K562 (cell line): ENCODE measurements around the gene SUPT5H. TPM values are rescaled to one million over a fixed set of nuclear protein-coding genes. Genes with fewer than 3 reads are reported as not detected.
"Not testable (repeated sequence)": the region's sequence is repeated elsewhere in the genome, so short reads cannot be mapped to it uniquely, and the experiment has no call there.

ENCODE experiments used
- CBFA2T2 ChIP-seq: fragments of 450-650 bp; conservative IDR thresholded peaks from 2 replicates; pipeline ENCODE4 v1.6.1; 2017; ENCODE audit warnings: mild to moderate bottlenecking
- GTF2A2 ChIP-seq: IDR thresholded peaks from 2 replicates; pipeline ENCODE4 v1.6.1; 2016; ENCODE audit warnings: mild to moderate bottlenecking, missing genetic modification characterization, missing compliant biosample characterization
- HDAC2 ChIP-seq: fragments of 450-650 bp; IDR thresholded peaks from 2 replicates; pipeline ENCODE4 v1.6.1; 2016; ENCODE audit warnings: mild to moderate bottlenecking
- ZNF134 ChIP-seq: fragments of 250-450 bp; sonication (Bioruptor Pico); conservative IDR thresholded peaks from 2 replicates; pipeline ENCODE4 v1.4.0; 2020
- polyA plus RNA-seq, 8 experiments: library from polyadenylated mRNA; depleted of rRNA in 4 of 8; stranded (reverse) in 5 of 8; unstranded in 3 of 8; fragments of >200 nt; fragmentation: Nextera tagmentation in 2 of 8; fragmentation: Illumina TruSeq in 1 of 8; extraction: Ambion mirVana in 2 of 8; extraction: Trizol in 1 of 8; gene quantifications; 2 replicates each; pipeline versions ENCODE4 v1.2.1 to v1.2.3, GENCODE V29; 2011 to 2014; ENCODE audit warnings: inconsistent platforms in 1 of 8, missing spikeins in 1 of 8
- total RNA-seq, 7 experiments: library from RNA; depleted of rRNA in 6 of 7; stranded (reverse); fragments of >200 nt in 6 of 7; fragmentation: Illumina TruSeq in 2 of 7; extraction: Trizol in 2 of 7; gene quantifications; 2 replicates each; pipeline versions ENCODE4 v1.2.1 to v1.2.3, GENCODE V29; 2011 to 2021; ENCODE audit warnings: low replicate concordance in 1 of 7
- TF ChIP-seq, protein P1 (sequence below): fragments of 450-650 bp; formaldehyde crosslinking; IDR thresholded peaks from 2 replicates; pipeline ENCODE4 v1.4.0; 2020; ENCODE audit warnings: mild to moderate bottlenecking, moderate library complexity
- TF ChIP-seq, protein P2 (sequence below): fragments of 200-800 bp; sonication (Bioruptor generic); IDR thresholded peaks from 2 replicates; pipeline ENCODE4 v1.6.1; 2016; ENCODE audit warnings: missing genetic modification characterization, missing compliant biosample characterization
- TF ChIP-seq, protein P3 (sequence below), 2 experiments: IDR thresholded peaks in 1 of 2; conservative IDR thresholded peaks in 1 of 2; 2 replicates each; pipeline ENCODE4 v1.6.1; 2016; ENCODE audit warnings: low read depth in 2 of 2, mild to moderate bottlenecking in 1 of 2, missing compliant biosample characterization in 1 of 2, missing genetic modification characterization in 1 of 2, moderate library complexity in 1 of 2
- TF ChIP-seq, protein P4 (sequence below), 2 experiments: fragments of 250-450 bp in 1 of 2; fragments of 450-650 bp in 1 of 2; sonication (Bioruptor Pico) in 1 of 2; IDR thresholded peaks; 2 replicates each; pipeline versions ENCODE4 v1.6.1 to v1.8.0; 2016 to 2021; ENCODE audit warnings: mild to moderate bottlenecking in 2 of 2, moderate library complexity in 2 of 2, missing compliant biosample characterization in 1 of 2, missing genetic modification characterization in 1 of 2

SUPT5H gene
- total and polyA plus RNA-seq, 9 of the 15 experiments (the other 6 are each of a cell fraction or from before 2014, with no cell fraction given): 13.3 to 85.9 (median 35.9) TPM

DNA sequence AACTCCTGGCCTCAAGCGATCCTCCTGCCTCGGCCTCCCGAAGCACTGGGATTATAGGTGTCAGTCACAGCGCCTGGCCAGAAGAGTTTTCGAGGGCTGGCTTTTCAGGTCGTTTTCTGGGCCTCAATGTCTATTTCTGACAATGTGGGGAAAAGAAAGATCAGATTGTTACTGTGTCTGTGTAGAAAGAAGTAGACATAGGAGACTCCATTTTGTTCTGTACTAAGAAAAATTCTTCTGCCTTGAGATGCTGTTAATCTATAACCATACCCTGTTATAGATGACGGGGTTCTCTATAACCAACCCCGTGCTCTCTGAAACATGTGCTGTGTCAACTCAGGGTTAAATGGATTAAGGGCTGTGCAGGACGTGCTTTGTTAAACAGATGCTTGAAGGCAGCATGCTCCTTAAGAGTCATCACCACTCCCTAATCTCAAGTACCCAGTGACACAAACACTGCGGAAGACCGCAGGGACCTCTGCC, 34.0 kb downstream of the SUPT5H start (continued):
- TF ChIP-seq, protein P1, sequence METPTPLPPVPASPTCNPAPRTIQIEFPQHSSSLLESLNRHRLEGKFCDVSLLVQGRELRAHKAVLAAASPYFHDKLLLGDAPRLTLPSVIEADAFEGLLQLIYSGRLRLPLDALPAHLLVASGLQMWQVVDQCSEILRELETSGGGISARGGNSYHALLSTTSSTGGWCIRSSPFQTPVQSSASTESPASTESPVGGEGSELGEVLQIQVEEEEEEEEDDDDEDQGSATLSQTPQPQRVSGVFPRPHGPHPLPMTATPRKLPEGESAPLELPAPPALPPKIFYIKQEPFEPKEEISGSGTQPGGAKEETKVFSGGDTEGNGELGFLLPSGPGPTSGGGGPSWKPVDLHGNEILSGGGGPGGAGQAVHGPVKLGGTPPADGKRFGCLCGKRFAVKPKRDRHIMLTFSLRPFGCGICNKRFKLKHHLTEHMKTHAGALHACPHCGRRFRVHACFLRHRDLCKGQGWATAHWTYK (CRISPR knock-in tag): 0 out of 2 replicates have a peak, but pooled peaks have one; percentile 51
- TF ChIP-seq, protein P2, sequence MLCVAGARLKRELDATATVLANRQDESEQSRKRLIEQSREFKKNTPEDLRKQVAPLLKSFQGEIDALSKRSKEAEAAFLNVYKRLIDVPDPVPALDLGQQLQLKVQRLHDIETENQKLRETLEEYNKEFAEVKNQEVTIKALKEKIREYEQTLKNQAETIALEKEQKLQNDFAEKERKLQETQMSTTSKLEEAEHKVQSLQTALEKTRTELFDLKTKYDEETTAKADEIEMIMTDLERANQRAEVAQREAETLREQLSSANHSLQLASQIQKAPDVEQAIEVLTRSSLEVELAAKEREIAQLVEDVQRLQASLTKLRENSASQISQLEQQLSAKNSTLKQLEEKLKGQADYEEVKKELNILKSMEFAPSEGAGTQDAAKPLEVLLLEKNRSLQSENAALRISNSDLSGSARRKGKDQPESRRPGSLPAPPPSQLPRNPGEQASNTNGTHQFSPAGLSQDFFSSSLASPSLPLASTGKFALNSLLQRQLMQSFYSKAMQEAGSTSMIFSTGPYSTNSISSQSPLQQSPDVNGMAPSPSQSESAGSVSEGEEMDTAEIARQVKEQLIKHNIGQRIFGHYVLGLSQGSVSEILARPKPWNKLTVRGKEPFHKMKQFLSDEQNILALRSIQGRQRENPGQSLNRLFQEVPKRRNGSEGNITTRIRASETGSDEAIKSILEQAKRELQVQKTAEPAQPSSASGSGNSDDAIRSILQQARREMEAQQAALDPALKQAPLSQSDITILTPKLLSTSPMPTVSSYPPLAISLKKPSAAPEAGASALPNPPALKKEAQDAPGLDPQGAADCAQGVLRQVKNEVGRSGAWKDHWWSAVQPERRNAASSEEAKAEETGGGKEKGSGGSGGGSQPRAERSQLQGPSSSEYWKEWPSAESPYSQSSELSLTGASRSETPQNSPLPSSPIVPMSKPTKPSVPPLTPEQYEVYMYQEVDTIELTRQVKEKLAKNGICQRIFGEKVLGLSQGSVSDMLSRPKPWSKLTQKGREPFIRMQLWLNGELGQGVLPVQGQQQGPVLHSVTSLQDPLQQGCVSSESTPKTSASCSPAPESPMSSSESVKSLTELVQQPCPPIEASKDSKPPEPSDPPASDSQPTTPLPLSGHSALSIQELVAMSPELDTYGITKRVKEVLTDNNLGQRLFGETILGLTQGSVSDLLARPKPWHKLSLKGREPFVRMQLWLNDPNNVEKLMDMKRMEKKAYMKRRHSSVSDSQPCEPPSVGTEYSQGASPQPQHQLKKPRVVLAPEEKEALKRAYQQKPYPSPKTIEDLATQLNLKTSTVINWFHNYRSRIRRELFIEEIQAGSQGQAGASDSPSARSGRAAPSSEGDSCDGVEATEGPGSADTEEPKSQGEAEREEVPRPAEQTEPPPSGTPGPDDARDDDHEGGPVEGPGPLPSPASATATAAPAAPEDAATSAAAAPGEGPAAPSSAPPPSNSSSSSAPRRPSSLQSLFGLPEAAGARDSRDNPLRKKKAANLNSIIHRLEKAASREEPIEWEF (CRISPR knock-in tag): 0 out of 2 replicates have a peak, but pooled peaks have one; percentile 20
- TF ChIP-seq, protein P3, sequence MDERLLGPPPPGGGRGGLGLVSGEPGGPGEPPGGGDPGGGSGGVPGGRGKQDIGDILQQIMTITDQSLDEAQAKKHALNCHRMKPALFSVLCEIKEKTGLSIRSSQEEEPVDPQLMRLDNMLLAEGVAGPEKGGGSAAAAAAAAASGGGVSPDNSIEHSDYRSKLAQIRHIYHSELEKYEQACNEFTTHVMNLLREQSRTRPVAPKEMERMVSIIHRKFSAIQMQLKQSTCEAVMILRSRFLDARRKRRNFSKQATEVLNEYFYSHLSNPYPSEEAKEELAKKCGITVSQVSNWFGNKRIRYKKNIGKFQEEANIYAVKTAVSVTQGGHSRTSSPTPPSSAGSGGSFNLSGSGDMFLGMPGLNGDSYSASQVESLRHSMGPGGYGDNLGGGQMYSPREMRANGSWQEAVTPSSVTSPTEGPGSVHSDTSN (CRISPR knock-in tag; IDR thresholded peaks at IDR 0.05; ENCODE audit: low read depth): not testable (repeated sequence)
- TF ChIP-seq, protein P3 (tag; conservative IDR thresholded peaks at IDR 0.05; ENCODE audit: low read depth): peak; percentile 28; the same call in 1 of the 2 replicates
- TF ChIP-seq HDAC2: 0 out of 2 replicates have a peak, but pooled peaks have one; percentile 31
- TF ChIP-seq, protein P4, sequence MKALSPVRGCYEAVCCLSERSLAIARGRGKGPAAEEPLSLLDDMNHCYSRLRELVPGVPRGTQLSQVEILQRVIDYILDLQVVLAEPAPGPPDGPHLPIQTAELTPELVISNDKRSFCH (CRISPR knock-in tag; IDR thresholded peaks at IDR 0.05): not testable (repeated sequence)
- TF ChIP-seq, protein P4 (tag; IDR thresholded peaks at IDR 0.05): peak; percentile 95
- 0 out of 2 replicates have a peak, but pooled peaks have one; percentile 34 for TF ChIP-seq GTF2A2 (tag)
- TF ChIP-seq CBFA2T2: 0 out of 2 replicates have a peak, but pooled peaks have one; percentile 16
- 0 out of 2 replicates have a peak, but pooled peaks have one; percentile 42 for TF ChIP-seq ZNF134
